PC-9 (cell line): ENCODE measurements around the gene LDB1. TPM values are rescaled to one million over a fixed set of nuclear protein-coding genes. Genes with fewer than 3 reads are reported as not detected.

Experiments
- BruUV-seq: library from RNA; stranded (reverse); fragments of 400-500 nt; replicated peaks from 2 replicates; lab custom pipeline; 2021; lab: Mats Ljungman, UMichigan
- CTCF ChIA-PET: fragments of 300-600 bp; sonication (Branson Sonifier 250); formaldehyde crosslinking; loops from one replicate; lab custom pipeline; 2022; ENCODE audit warnings: antibody characterized with exemption; lab: Charles Lee
- POLR2A ChIA-PET: fragments of 300-600 bp; sonication (Branson Sonifier 250); formaldehyde crosslinking; loops from one replicate; lab custom pipeline; 2022; ENCODE audit warnings: antibody characterized with exemption; ENCODE audit not compliant: unreplicated experiment; lab: Charles Lee
- DNase-seq, 2 experiments: peaks; one replicate each; pipeline versions ENCODE4 v3.0.0 to v3.0.0-alpha.2; 2015 to 2022; ENCODE audit warnings: mixed read lengths in 1 of 2
- H2AFZ ChIP-seq: fragments of 200-600 bp; sonication (generic); 2 replicates; pipeline ENCODE4 v1.8.1; 2017; ENCODE audit warnings: antibody characterized with exemption
- H3F3A ChIP-seq: fragments of 200-600 bp; sonication (generic); 2 replicates; pipeline ENCODE4 v1.8.1; 2017; ENCODE audit warnings: antibody characterized with exemption, mild to moderate bottlenecking, low read depth; ENCODE audit not compliant: insufficient read depth
- H3K27ac ChIP-seq: fragments of 200-600 bp; sonication (generic); 2 replicates; pipeline ENCODE4 v1.6.1; 2016; ENCODE audit warnings: mixed run types
- H3K27me3 ChIP-seq: fragments of 200-600 bp; sonication (generic); 2 replicates; pipeline ENCODE4 v1.6.1; 2016; ENCODE audit warnings: low read depth, mixed run types; ENCODE audit not compliant: insufficient read depth
- H3K36me3 ChIP-seq: fragments of 200-600 bp; sonication (generic); 2 replicates; pipeline ENCODE4 v1.6.1; 2016; ENCODE audit warnings: low read depth, mixed run types
- H3K4me1 ChIP-seq: fragments of 200-600 bp; sonication (generic); replicated peaks from 2 replicates; pipeline ENCODE4 v1.6.1; 2016; ENCODE audit warnings: mixed run types; ENCODE audit not compliant: insufficient read depth
- H3K4me2 ChIP-seq: fragments of 200-600 bp; sonication (generic); 2 replicates; pipeline ENCODE4 v1.6.1; 2017; ENCODE audit warnings: mixed run types
- H3K4me3 ChIP-seq: fragments of 200-600 bp; sonication (generic); 2 replicates; pipeline ENCODE4 v1.6.1; 2016; ENCODE audit warnings: mixed run types
- H3K79me2 ChIP-seq: fragments of 200-600 bp; sonication (generic); 2 replicates; pipeline ENCODE4 v1.6.1; 2017; ENCODE audit warnings: low read depth, mixed run types
- H3K9me2 ChIP-seq: fragments of 200-600 bp; sonication (generic); 2 replicates; pipeline ENCODE4 v1.8.1; 2017; ENCODE audit warnings: mild to moderate bottlenecking; ENCODE audit not compliant: insufficient read depth
- H3K9me3 ChIP-seq: fragments of 200-600 bp; sonication (generic); 2 replicates; pipeline ENCODE4 v1.8.1; 2016; ENCODE audit warnings: low read depth; ENCODE audit not compliant: insufficient read depth
- H4K20me1 ChIP-seq: fragments of 200-600 bp; sonication (generic); 2 replicates; pipeline ENCODE4 v1.8.1; 2017; ENCODE audit not compliant: insufficient read depth
- CTCF ChIP-seq: fragments of 200-600 bp; sonication (generic); conservative IDR thresholded peaks from 2 replicates; pipeline ENCODE4 v1.6.1; 2017; ENCODE audit warnings: mixed run types, antibody characterized with exemption, mild to moderate bottlenecking, moderate library complexity
- EZH2 ChIP-seq: fragments of 200-600 bp; sonication (generic); IDR thresholded peaks from 2 replicates; pipeline ENCODE4 v1.8.0; 2017; ENCODE audit warnings: antibody characterized with exemption, low read depth
- intact Hi-C: fragments of 100-400 bp; cut with micrococcal nuclease; formaldehyde crosslinking; loops from one replicate; pipeline ENCODE4 v1.10.0; 2022; ENCODE audit not compliant: unreplicated experiment
- total RNA-seq: library from RNA; stranded (reverse); gene quantifications from 2 replicates; pipeline ENCODE4 v1.2.3, GENCODE V29; 2021

Gene LDB1
- total RNA-seq, 1 experiment from 2014 or later, result 38.5 TPM

DNA sequence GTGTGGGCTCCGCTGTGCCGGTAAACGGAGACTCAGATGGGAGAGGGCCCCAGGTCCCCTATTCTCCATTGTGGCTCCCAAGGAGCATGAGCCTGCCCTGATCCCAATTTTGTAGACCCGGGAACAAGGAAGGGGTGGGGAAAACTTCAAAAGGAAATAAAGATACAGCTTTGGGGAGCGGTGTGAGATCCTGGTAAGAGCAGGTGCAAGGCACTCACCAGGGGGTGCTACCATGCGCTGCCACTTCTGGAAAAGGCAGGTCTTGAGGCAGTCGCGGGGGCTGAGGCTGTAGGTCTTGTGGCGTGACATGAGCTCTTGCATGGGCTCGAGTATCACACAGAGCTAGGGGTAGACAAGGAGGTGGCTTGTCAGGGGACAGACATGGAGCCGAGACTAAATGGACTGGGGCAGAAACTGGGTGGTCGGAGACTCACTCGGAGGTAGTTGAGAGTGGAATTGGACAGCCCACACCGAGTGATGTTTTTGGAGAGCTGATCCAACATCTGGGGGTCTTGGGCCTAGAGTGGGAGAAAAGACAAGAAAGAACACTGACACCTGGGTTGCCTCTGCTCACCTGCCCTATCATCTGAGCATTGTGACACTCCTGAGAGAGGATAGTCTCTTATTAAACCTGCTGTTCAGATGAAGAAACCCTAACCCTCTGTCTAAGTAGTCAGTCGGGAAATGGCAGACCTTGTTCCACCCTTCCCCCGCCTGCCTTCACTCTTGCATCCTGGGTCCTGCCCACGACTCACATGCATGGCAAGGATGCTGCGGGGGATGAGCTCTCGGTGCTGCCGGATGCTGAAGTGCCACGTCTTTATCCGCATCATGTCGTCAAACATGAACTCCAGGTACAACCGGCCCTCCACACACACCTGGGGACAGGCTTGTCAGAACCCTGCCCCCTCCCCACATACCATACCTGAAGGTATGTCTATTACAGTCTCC is 10.7 kb downstream of the LDB1 start:
- intact Hi-C loops, result no loop called here
- ChIA-PET CTCF (interaction anchor here (0.5 kb wide), 1 partner anchor 19 kb away, joined by 3 read pairs; no protein-coding TSS in a partner anchor), POLR2A (no interaction called here)
- Histone ChIP-seq H3K4me2 (no peak overlapping the region), H3K9me3 (no peaks in the 10 kb centered on the region), H3K4me1 (no peaks in the 10 kb centered on the region), H3K79me2 (peaks cover 13% of the 10 kb centered on the region), H3K9me2 (no peaks in the 10 kb centered on the region), H3K4me3 (no peak overlapping the region), H4K20me1 (no peaks in the 10 kb centered on the region; the same call in 1 of the 2 replicates), H3K27ac (no peak overlapping the region), H3K36me3 (no peaks in the 10 kb centered on the region), H3K27me3 (no peaks in the 10 kb centered on the region), H2AFZ (no peak overlapping the region), H3F3A (no peaks in the 10 kb centered on the region)
- no peak for DNase-seq
- TF ChIP-seq CTCF, result no peak
- TF ChIP-seq EZH2, result no peak
- no TSS peak for BruUV-seq

DNA sequence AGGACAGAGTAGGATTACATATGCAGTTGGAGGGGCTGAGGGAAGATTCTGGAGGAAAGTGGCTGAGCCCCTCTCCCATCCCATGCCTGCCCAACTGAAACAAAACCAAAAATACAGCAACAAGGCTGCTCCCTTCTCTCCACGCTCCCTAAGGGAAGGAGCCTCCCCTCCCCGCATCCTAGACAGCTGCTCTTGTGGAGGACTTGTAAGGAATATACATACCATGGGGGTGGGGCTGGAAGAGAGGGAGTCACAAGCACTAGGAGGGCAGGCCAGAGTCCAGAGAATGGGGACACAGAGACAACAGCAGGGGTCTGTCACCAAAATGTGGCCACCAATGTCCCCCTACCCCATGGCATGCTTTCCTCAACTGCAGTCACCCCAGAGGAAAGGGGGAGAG is 13.2 kb downstream of the LDB1 start:
- ChIA-PET POLR2A (no interaction called here), CTCF (no interaction called here)
- Histone ChIP-seq H3K9me3 (no peaks in the 10 kb centered on the region), H3K4me1 (no peaks in the 10 kb centered on the region), H3K27ac (no peak overlapping the region), H2AFZ (no peak overlapping the region), H4K20me1 (no peaks in the 10 kb centered on the region; the same call in 1 of the 2 replicates), H3K9me2 (no peaks in the 10 kb centered on the region), H3K79me2 (no peaks in the 10 kb centered on the region), H3K27me3 (no peaks in the 10 kb centered on the region), H3K36me3 (no peaks in the 10 kb centered on the region), H3K4me2 (no peak overlapping the region), H3K4me3 (no peak overlapping the region), H3F3A (no peaks in the 10 kb centered on the region)
- no peak for TF ChIP-seq CTCF
- no peak for TF ChIP-seq EZH2
- no TSS peak for BruUV-seq
- DNase-seq, result no peak
- intact Hi-C loops, result no loop called here

GRCh38 chr10:102102421-102102820 is 17.7 kb downstream of the LDB1 start:
- Histone ChIP-seq H3F3A (no peaks in the 10 kb centered on the region), H4K20me1 (no peaks in the 10 kb centered on the region), H3K79me2 (no peaks in the 10 kb centered on the region), H3K36me3 (no peaks in the 10 kb centered on the region), H3K27ac (no peak overlapping the region), H3K4me2 (no peak overlapping the region), H3K4me3 (no peak overlapping the region), H3K4me1 (no peaks in the 10 kb centered on the region), H3K9me2 (no peaks in the 10 kb centered on the region), H3K27me3 (no peaks in the 10 kb centered on the region), H3K9me3 (no peaks in the 10 kb centered on the region), H2AFZ (no peak overlapping the region)
- no peak for DNase-seq
- TF ChIP-seq CTCF, result no peak
- no peak for TF ChIP-seq EZH2
- BruUV-seq, result no TSS peak
- intact Hi-C loops, result no loop called here
- ChIA-PET CTCF (no interaction called here), POLR2A (interaction anchor here (0.5 kb wide), 1 partner anchor 50 kb away, joined by 3 read pairs; the partner anchor contains the start of gene NOLC1)
